C4-2B (cell line): ENCODE results near the gene DNASE2B.

Source experiments
- ZFX ChIP-seq: fragments of 450-650 bp; IDR thresholded peaks from 2 replicates; pipeline ENCODE4 v1.6.1; 2017
- TF ChIP-seq, protein P1 (sequence below): fragments of 450-650 bp; conservative IDR thresholded peaks from 2 replicates; pipeline ENCODE4 v1.5.1; 2017; ENCODE audit warnings: mild to moderate bottlenecking

DNA sequence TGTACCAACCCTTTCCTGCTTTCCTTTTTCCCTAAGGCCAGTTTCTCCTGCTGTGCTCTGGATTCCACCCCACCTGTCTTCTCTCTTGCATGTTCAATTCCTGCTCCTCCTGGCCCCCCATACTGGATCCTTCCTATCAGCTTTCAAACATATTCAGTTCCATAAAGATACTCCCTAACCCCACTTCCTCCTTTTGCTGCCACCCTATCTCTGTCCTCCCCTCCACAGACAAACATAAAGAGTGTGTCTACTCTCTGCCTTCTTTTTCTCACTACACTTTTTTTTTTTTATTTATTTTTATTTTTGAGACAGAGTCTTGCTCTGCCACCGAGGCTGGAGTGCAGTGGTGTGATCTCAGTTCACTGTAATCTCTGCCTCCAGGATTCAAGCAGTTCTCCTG lies 63.8 kb downstream of the DNASE2B start:
- TF ChIP-seq, protein P1, sequence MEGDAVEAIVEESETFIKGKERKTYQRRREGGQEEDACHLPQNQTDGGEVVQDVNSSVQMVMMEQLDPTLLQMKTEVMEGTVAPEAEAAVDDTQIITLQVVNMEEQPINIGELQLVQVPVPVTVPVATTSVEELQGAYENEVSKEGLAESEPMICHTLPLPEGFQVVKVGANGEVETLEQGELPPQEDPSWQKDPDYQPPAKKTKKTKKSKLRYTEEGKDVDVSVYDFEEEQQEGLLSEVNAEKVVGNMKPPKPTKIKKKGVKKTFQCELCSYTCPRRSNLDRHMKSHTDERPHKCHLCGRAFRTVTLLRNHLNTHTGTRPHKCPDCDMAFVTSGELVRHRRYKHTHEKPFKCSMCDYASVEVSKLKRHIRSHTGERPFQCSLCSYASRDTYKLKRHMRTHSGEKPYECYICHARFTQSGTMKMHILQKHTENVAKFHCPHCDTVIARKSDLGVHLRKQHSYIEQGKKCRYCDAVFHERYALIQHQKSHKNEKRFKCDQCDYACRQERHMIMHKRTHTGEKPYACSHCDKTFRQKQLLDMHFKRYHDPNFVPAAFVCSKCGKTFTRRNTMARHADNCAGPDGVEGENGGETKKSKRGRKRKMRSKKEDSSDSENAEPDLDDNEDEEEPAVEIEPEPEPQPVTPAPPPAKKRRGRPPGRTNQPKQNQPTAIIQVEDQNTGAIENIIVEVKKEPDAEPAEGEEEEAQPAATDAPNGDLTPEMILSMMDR: no peak
- no peak for TF ChIP-seq ZFX
